HL-60 (cell line): ENCODE data around the gene CXCL16.

Source experiments
- CTCF ChIP-seq: IDR thresholded peaks from one replicate; pipeline ENCODE4 v1.5.1; 2011; ENCODE audit warnings: low read length, control low read depth, inconsistent platforms; ENCODE audit not compliant: insufficient read depth
- GABPA ChIP-seq: IDR thresholded peaks from 2 replicates; pipeline ENCODE4 v1.6.1; 2012; ENCODE audit warnings: low read depth
- POLR2AphosphoS5 ChIP-seq: IDR thresholded peaks from 2 replicates; pipeline ENCODE4 v1.6.1; 2012; ENCODE audit warnings: low read depth
- REST ChIP-seq: IDR thresholded peaks from 2 replicates; pipeline ENCODE4 v1.6.1; 2012; ENCODE audit warnings: low read depth; ENCODE audit not compliant: insufficient replicate concordance

- TF ChIP-seq CTCF (no peak), GABPA (no peak), REST (no peak), POLR2AphosphoS5 (no peak)
These were observed 32.5 kb upstream of the CXCL16 start for GRCh38 chr17:4772235-4772613.
